ENCODE results near the gene HSPB1.
"Not testable (repeated sequence)": the region's sequence is repeated elsewhere in the genome, so short reads cannot be mapped to it uniquely, and the experiment has no call there.

Gene HSPB1

DNA sequence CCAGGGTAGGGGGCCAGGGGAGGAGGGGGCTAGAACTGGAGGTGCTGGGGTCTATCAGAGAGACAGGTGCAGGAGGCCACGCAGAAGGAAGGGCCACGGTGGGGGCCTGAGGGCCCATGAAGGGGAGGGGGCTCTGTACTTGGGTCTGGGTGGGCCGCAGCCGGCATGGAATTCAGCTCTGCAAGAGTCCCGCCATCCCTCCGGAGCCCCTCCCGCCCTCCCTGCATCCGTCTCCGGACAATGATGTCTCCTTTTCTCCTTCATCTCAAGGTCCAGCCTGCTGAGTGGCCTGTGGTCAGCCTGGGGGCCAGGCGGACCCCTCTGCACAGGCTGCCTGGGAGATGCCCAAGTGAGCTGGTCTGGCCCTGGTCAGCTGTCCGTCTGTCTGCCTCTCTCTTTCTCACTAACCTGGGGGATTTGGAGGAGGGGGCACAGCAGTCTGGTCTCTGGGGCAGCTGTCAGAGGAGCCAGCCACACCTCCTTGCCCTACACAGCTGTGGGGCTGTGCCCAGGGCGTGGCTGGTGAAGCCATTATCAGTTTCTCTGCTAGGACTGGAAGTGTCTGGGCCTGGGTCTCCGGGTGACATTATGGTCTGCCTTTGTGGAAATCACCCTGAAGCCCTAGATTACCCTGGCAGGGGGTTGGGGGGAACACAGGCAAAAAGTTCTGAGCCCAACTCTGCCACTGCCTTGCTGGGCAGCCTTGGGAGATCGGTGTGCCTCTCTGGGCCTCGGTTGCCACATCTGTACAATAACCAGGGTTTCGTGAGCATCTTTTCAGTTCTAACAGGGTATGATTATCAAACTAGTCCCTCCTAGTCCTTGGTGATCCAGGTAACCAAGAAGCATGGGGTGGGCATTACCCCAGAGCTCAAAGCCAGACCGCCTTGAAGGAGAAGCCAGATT is 19.0 kb upstream of the HSPB1 start:
- H3K4me3 ChIP-seq (ENCODE audit: low read length): no peak overlapping the region
- H3K9me3 ChIP-seq (ENCODE audit: control insufficient read depth, low read length): no peaks in the 10 kb centered on the region
- H3K4me1 ChIP-seq (ENCODE audit: control insufficient read depth, insufficient read depth, low read length): peaks cover 16% of the 10 kb centered on the region
- peaks cover 44% of the 10 kb centered on the region for H3K27me3 ChIP-seq (ENCODE audit: control insufficient read depth, insufficient read depth, low read length)
- no peaks in the 10 kb centered on the region for H3K36me3 ChIP-seq (ENCODE audit: control insufficient read depth, insufficient read depth, low read length)
- no peak overlapping the region for H3K9ac ChIP-seq (ENCODE audit: low read length)

DNA sequence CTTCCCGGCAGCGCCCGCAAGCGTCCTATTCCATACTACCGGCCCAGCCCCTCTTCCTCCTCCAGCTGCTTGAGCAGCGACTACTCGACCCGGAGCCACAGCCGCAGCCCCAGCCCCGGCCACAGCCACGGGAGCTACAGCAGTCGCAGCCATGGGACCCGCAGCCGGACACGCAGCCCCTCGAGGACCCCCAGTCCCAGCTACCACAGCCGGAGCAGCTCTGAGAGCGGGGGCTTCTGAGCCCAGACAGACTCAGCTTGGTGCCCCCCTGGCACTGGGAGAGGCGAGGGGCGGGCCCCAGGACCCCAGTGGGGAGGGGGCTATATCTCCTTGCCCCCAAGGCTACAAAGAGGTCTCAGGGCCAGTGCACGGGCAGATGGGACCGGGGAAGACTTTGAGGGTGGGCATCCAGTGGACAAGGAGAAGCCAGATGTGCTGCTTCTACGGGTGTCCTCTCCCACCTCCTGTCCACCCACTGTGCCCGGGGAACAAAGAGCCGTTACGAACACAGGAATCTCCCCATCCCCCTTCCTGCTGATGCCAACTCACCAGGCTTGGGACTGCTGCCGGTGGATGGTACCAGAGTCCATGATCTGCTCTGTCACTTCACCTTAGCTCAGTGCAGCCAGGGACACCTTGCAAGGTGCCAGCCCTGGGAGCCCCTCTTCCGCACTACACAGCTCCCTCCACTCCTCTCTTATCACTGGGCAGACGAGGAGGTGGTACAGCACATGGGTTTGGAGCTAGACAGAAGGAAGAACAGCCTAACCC is 16.7 kb upstream of the HSPB1 start:
- Histone ChIP-seq H3K27me3 (ENCODE audit: control insufficient read depth, insufficient read depth, low read length) (peaks cover 34% of the 10 kb centered on the region), H3K36me3 (ENCODE audit: control insufficient read depth, insufficient read depth, low read length) (no peaks in the 10 kb centered on the region), H3K4me3 (ENCODE audit: low read length) (no peak overlapping the region), H3K9me3 (ENCODE audit: control insufficient read depth, low read length) (no peaks in the 10 kb centered on the region), H3K9ac (ENCODE audit: low read length) (no peak overlapping the region), H3K4me1 (ENCODE audit: control insufficient read depth, insufficient read depth, low read length) (peaks cover 16% of the 10 kb centered on the region)

DNA sequence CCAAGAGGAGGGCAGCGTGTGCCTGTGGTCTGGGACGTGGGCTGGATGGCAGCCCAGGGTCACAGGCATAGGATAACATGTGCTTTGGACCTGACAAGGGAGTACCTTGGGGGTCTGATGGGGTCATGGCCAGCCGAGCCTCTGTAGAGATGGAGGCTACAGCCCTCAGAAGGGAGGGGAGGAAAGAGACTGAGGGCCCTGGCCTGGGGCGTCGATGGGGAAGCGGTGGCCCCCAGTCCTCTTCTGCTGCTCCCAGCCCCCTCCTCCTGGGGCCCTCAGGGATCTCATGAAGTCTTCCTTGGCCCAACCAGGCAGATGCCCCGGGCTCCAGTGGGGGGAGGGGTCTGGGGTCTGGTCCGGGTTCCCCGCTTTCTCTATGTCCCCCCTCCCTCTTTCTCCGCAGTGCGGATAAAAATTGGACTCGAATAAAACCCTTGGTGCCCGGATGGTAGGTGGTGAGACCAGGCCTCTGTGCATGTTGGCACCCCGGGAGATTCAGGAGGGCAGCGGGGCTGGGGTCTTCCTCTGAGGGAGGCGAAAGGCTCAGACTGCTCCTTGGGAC is 15.6 kb upstream of the HSPB1 start:
- Histone ChIP-seq H3K4me3 (ENCODE audit: low read length) (no peak overlapping the region), H3K9ac (ENCODE audit: low read length) (no peak overlapping the region), H3K27me3 (ENCODE audit: control insufficient read depth, insufficient read depth, low read length) (peaks cover 25% of the 10 kb centered on the region), H3K36me3 (ENCODE audit: control insufficient read depth, insufficient read depth, low read length) (no peaks in the 10 kb centered on the region), H3K9me3 (ENCODE audit: control insufficient read depth, low read length) (no peaks in the 10 kb centered on the region), H3K4me1 (ENCODE audit: control insufficient read depth, insufficient read depth, low read length) (peaks cover 17% of the 10 kb centered on the region)

DNA sequence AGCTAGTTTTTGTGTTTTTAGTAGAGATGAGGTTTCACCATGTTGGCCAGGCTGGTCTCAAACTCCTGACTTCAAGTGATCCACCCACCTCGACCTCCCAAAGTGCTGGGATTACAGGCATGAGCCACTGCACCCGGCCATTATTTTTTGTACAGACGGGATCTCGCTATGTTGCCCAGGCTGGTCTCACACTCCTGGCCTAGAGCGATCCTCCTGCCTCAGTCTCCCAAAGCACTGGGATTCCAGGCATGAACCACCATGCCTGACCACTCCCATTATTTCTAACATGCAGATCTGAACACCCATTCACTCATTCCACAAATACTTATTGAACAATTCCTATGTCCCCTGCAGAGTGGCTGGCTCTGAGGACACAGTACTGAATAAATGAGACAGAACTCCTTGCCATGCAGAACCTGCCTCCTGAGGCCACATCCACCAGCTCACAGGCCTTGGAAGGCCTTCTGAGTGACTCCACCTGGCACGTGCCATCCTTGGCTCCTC is 11.6 kb upstream of the HSPB1 start:
- not testable (repeated sequence) for H3K27me3 ChIP-seq (ENCODE audit: control insufficient read depth, insufficient read depth, low read length); H3K4me3 ChIP-seq (ENCODE audit: low read length); H3K36me3 ChIP-seq (ENCODE audit: control insufficient read depth, insufficient read depth, low read length); H3K9me3 ChIP-seq (ENCODE audit: control insufficient read depth, low read length)
- H3K9ac ChIP-seq (ENCODE audit: low read length): peak overlapping the region; percentile 54
- H3K4me1 ChIP-seq (ENCODE audit: control insufficient read depth, insufficient read depth, low read length): peaks cover 48% of the 10 kb centered on the region

DNA sequence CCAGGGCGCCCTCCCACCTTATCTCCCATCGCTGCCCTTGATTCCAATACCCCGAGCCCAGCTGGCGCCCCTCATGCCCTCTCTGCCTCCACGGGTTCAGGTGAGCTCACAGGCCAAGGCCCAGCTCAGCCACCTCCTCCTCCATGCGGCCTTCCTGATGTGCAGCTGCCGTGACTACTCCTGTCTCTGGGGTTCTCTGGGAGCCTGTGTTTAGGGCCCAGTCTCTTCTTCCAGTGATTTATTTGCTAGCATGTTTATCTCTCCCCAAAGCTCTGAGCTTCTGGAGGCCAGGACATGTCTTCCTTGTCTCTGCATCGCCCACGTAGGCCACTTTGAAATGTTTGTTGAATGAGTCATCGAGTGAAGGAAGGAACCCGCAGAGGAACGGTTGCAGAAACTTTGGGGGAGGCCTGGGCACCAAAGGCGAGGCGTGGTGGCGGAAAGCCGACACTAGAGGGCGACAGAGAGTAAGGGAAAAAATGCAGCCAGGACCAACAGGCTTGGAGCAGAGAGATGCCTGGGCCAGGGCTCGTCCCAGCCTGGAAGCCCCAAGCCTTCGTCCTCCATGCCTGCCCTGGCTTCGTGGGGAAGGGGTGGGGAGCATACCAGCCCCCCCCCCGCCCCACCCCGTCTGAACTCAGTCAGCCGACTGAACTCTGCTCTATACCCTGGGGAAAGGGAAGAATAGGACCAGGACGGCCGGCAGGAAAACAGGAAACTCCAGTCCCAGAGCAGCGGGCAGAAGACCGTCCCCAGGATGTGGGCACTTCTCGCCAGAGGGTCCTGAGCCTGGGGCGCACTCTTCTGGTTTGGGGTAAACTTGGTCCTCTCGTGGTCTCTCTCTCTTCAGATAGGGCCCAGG is 10.9 kb upstream of the HSPB1 start:
- Histone ChIP-seq H3K4me3 (ENCODE audit: low read length) (no peak overlapping the region), H3K9ac (ENCODE audit: low read length) (peak overlapping the region; percentile 54), H3K4me1 (ENCODE audit: control insufficient read depth, insufficient read depth, low read length) (peaks cover 54% of the 10 kb centered on the region), H3K36me3 (ENCODE audit: control insufficient read depth, insufficient read depth, low read length) (no peaks in the 10 kb centered on the region), H3K9me3 (ENCODE audit: control insufficient read depth, low read length) (no peaks in the 10 kb centered on the region), H3K27me3 (ENCODE audit: control insufficient read depth, insufficient read depth, low read length) (no peaks in the 10 kb centered on the region)

DNA sequence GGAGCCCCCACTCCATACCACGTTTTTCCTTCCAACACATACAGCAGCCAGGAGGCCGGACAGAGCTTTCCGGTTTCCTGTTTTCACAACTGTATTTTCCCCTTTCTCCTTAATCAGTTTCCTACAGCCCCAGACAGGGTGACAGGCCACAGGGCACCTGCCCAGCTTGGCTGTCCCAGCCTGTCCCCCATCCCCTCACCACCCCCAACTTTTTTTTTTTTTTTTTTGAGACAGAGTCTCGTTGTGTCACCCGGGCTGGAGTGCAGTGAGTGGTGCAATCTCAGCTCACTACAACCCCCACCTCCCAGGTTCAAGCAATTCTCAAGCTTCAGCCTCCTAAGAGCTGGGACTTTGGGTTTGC is 10.3 kb upstream of the HSPB1 start:
- peak overlapping the region; percentile 54 for H3K9ac ChIP-seq (ENCODE audit: low read length)
- H3K9me3 ChIP-seq (ENCODE audit: control insufficient read depth, low read length): no peaks in the 10 kb centered on the region
- peaks cover 60% of the 10 kb centered on the region for H3K4me1 ChIP-seq (ENCODE audit: control insufficient read depth, insufficient read depth, low read length)
- H3K36me3 ChIP-seq (ENCODE audit: control insufficient read depth, insufficient read depth, low read length): no peaks in the 10 kb centered on the region
- no peak overlapping the region for H3K4me3 ChIP-seq (ENCODE audit: low read length)
- H3K27me3 ChIP-seq (ENCODE audit: control insufficient read depth, insufficient read depth, low read length): no peaks in the 10 kb centered on the region

- not testable (repeated sequence) for H3K4me3 ChIP-seq (ENCODE audit: low read length); H3K36me3 ChIP-seq (ENCODE audit: control insufficient read depth, insufficient read depth, low read length); H3K27me3 ChIP-seq (ENCODE audit: control insufficient read depth, insufficient read depth, low read length); H3K9me3 ChIP-seq (ENCODE audit: control insufficient read depth, low read length); H3K9ac ChIP-seq (ENCODE audit: low read length)
- H3K4me1 ChIP-seq (ENCODE audit: control insufficient read depth, insufficient read depth, low read length): peaks cover 67% of the 10 kb centered on the region
Measured at GRCh38 chr7:76292911-76293310, 9.6 kb upstream of the HSPB1 start.

- Histone ChIP-seq H3K4me3 (ENCODE audit: low read length) (no peak overlapping the region), H3K9ac (ENCODE audit: low read length) (peak overlapping the region; percentile 29), H3K4me1 (ENCODE audit: control insufficient read depth, insufficient read depth, low read length) (peaks cover 73% of the 10 kb centered on the region), H3K9me3 (ENCODE audit: control insufficient read depth, low read length) (no peaks in the 10 kb centered on the region), H3K27me3 (ENCODE audit: control insufficient read depth, insufficient read depth, low read length) (no peaks in the 10 kb centered on the region), H3K36me3 (ENCODE audit: control insufficient read depth, insufficient read depth, low read length) (no peaks in the 10 kb centered on the region)
Measured at GRCh38 chr7:76293407-76293901, 9.0 kb upstream of the HSPB1 start.

GRCh38 chr7:76294344-76295024 is 8.0 kb upstream of the HSPB1 start:
- Histone ChIP-seq H3K9ac (ENCODE audit: low read length) (peak overlapping the region; percentile 96), H3K27me3 (ENCODE audit: control insufficient read depth, insufficient read depth, low read length) (no peaks in the 10 kb centered on the region), H3K4me1 (ENCODE audit: control insufficient read depth, insufficient read depth, low read length) (peaks cover 82% of the 10 kb centered on the region), H3K36me3 (ENCODE audit: control insufficient read depth, insufficient read depth, low read length) (no peaks in the 10 kb centered on the region), H3K9me3 (ENCODE audit: control insufficient read depth, low read length) (no peaks in the 10 kb centered on the region), H3K4me3 (ENCODE audit: low read length) (peak overlapping the region; percentile 56)

DNA sequence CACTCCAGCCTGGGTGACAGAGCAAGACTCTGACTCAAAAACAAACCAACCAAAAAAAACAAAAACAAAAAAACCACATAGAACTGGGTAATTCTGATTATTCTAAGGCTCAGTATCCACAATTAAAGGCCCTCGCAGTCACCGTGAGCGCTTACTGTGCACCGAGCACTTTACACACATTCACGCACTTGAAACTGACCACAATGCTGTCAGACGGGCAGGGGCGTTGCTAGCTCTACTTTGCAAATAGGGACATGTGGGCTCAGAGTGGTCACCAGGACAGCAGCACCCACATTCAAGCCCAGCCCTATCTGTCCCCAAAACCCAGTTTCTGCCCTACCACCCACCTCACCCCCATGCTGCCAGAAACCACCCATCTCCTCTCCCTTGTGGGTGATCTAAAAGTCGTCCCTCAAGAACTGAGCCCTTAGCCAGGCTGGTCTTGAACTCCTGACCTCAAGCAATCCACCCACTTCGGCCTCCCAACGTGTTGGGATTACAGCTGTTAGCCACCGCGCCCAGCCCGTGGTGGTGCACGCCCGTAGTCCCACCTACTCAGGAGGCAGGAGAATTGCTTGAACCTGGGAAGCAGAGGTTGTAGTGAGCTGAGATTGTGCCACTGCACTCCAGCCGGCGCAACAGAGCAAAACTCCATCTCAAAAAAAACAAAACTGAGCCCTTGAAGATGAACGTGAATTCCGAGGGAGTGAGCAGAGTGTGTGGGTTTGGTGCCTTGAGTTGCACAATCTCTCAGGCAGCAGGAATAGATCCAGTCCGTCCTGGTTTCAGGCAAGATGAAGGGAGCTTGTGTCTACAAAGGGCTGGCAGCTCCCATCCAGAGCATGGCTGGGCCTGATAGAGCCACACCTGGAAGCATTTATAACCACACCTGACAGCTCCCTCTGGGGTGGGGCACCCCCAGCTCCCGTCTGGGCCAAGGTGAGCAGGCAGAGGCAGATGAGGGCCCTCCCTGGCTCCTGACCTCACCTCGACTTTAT is 5.4 kb upstream of the HSPB1 start:
- no peak overlapping the region for H3K4me3 ChIP-seq (ENCODE audit: low read length)
- H3K27me3 ChIP-seq (ENCODE audit: control insufficient read depth, insufficient read depth, low read length): no peaks in the 10 kb centered on the region
- no peaks in the 10 kb centered on the region for H3K9me3 ChIP-seq (ENCODE audit: control insufficient read depth, low read length)
- H3K36me3 ChIP-seq (ENCODE audit: control insufficient read depth, insufficient read depth, low read length): no peaks in the 10 kb centered on the region
- peak overlapping the region; percentile 66 for H3K9ac ChIP-seq (ENCODE audit: low read length)
- H3K4me1 ChIP-seq (ENCODE audit: control insufficient read depth, insufficient read depth, low read length): peaks cover 94% of the 10 kb centered on the region

Measured in mucosa of stomach (tissue), 1 donor.